Right lobe of liver (tissue), 4 donors: Measurements from ENCODE around the gene WFDC2.

Experiments
- POLR2A ChIP-seq: fragments of 450-650 bp; IDR thresholded peaks from one replicate; pipeline ENCODE4 v1.6.1; 2017; ENCODE audit warnings: antibody characterized with exemption, mild to moderate bottlenecking
- TF ChIP-seq, protein P1 (sequence below), 4 donors: fragments of 200-600 bp in 3 of 4; fragments of 450-650 bp in 1 of 4; IDR thresholded peaks; one replicate each; pipeline versions ENCODE4 v1.5.1 to v1.8.0; 2016 to 2022; ENCODE audit warnings: antibody characterized with exemption in 4 of 4, mild to moderate bottlenecking in 2 of 4
- donor health status: DM: no; HTN: no; CAD: no.
- donor health status: DM: no; HTN: no; CAD: no.
- donor health status: DM: no; HTN: yes; CAD: no.

DNA sequence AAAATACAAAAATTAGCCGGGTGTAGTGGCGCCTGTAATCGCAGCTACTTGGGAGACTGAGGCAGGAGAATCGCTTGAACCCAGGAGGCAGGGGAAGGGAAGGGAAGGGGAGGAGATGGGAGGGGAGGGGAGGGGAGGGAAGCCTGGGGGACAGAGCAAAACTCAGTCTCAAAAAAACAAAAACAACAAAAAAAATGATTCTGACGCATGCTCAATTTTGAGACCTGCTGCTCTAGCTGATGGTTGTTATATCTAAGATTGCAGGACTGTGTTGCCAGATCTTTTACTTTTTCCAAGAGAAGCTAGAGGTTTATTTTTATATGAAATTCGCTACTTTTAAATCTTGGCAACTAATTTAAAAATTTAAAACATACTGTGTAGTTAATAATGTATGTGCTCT, 2.4 kb upstream of the WFDC2 start:
- TF ChIP-seq, protein P1, sequence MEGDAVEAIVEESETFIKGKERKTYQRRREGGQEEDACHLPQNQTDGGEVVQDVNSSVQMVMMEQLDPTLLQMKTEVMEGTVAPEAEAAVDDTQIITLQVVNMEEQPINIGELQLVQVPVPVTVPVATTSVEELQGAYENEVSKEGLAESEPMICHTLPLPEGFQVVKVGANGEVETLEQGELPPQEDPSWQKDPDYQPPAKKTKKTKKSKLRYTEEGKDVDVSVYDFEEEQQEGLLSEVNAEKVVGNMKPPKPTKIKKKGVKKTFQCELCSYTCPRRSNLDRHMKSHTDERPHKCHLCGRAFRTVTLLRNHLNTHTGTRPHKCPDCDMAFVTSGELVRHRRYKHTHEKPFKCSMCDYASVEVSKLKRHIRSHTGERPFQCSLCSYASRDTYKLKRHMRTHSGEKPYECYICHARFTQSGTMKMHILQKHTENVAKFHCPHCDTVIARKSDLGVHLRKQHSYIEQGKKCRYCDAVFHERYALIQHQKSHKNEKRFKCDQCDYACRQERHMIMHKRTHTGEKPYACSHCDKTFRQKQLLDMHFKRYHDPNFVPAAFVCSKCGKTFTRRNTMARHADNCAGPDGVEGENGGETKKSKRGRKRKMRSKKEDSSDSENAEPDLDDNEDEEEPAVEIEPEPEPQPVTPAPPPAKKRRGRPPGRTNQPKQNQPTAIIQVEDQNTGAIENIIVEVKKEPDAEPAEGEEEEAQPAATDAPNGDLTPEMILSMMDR (IDR thresholded peaks at IDR 0.05): no peak
- TF ChIP-seq POLR2A: no peak
